ENCODE data around the gene CADM2. TPM values are rescaled to one million over a fixed set of nuclear protein-coding genes. Genes with fewer than 3 reads are reported as not detected.

CADM2 gene
- total RNA-seq, 1 donor, result under 0.01 TPM

DNA sequence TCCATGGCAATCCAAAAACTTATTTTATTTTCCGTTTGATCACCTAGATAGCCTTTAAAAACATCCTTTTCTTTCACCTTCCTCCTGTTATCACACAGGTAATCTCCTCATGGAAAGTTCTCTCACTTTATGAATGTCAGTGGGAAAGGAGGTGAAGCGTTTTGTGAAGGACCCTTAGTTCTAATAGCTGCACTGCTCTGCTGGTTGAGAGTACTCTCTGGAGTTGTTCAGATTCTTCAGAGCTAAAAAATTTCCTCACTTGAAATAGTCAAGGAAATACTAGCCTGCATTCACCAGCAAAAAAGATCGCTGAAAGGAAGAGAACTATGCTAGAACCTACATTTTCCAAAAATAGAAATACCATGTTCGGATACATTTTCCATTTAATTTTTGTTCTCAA lies 1097.2 kb downstream of the CADM2 start:
- no peak overlapping the region for H3K4me3 ChIP-seq (ENCODE audit: low read depth, low read length)
- DNase-seq (ENCODE audit: low read depth), result no peak
- TF ChIP-seq, protein P1, sequence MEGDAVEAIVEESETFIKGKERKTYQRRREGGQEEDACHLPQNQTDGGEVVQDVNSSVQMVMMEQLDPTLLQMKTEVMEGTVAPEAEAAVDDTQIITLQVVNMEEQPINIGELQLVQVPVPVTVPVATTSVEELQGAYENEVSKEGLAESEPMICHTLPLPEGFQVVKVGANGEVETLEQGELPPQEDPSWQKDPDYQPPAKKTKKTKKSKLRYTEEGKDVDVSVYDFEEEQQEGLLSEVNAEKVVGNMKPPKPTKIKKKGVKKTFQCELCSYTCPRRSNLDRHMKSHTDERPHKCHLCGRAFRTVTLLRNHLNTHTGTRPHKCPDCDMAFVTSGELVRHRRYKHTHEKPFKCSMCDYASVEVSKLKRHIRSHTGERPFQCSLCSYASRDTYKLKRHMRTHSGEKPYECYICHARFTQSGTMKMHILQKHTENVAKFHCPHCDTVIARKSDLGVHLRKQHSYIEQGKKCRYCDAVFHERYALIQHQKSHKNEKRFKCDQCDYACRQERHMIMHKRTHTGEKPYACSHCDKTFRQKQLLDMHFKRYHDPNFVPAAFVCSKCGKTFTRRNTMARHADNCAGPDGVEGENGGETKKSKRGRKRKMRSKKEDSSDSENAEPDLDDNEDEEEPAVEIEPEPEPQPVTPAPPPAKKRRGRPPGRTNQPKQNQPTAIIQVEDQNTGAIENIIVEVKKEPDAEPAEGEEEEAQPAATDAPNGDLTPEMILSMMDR (IDR thresholded peaks at IDR 0.05; ENCODE audit: insufficient read depth, low read depth, low read length), result no peak

DNA sequence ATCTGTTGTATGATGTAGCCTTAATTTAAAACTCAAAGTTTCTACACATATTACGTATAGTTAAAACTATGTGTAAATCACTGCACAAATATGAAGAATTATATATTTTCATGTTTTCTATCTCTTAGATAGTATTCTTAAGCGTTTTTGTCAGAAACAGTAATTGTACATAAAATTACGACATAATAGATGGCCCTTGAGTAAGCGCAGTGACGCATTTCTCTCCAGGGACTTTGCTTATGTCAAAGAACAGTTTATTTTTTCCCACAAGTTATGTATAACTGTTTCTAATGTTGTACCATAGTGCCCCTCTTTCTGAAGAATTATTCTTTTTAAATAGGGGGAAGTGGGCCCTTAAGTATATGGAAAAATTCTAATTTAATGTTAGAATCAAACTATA lies 1098.2 kb downstream of the CADM2 start:
- DNase-seq (ENCODE audit: low read depth), result no peak
- H3K4me3 ChIP-seq (ENCODE audit: low read depth, low read length), result no peak overlapping the region
- TF ChIP-seq, protein P1 (IDR thresholded peaks at IDR 0.05; ENCODE audit: insufficient read depth, low read depth, low read length), result no peak

DNA sequence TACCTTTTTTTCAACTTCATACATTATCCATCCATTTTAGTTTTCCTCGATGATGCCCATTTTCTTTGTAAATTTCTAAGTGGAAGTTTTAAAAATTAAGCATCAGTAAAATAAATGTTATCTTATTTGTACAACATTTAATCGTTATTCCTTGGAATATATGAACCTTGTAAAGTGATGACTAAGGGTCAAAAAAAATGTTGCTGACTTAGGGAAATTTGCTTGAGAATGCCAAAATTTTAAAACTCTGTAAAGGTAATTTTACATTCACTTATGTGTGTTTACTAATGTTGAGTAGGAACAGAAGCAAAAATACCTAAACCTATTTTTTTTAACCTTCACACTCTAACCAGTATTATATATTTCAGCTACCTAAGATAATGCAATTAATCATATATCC lies 1115.0 kb downstream of the CADM2 start:
- no peak for DNase-seq (ENCODE audit: low read depth)
- no peak overlapping the region for H3K4me3 ChIP-seq (ENCODE audit: low read depth, low read length)
- TF ChIP-seq, protein P1 (IDR thresholded peaks at IDR 0.05; ENCODE audit: insufficient read depth, low read depth, low read length), result no peak

DNA sequence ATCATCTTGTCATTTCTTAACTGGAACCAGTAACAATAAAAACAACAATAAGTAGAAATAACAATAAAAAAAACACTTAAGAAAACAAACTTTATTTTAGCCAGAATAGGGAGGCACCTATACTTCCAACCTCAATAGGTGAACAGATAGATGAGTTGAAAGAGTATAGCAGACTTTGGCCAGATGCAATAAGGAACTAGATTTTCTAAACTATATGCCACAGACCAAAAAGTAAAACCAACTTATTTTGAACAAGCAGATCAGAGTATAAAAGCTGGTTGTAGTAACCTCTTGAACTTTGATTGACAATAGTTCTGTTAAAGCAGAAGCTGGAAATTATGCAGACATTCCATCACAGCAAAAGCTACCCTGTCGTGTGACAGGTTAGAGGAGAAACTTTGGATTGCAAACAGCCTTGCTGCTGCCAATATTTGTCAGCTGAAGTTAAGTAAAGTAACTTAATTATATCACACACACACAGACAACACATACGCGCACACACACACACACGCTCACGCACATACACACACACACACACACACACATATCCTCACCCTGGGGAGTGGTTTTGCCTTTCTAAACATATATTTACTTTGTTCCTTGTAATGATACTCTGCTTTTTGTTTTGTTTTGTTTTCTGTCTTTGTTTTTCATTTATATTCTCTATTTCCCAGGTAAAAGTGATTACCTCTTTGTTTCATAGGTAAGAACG lies 1128.5 kb downstream of the CADM2 start:
- H3K4me3 ChIP-seq (ENCODE audit: low read depth, low read length), result no peak overlapping the region
- TF ChIP-seq, protein P1 (IDR thresholded peaks at IDR 0.05; ENCODE audit: insufficient read depth, low read depth, low read length), result no peak
- no peak for DNase-seq (ENCODE audit: low read depth)

DNA sequence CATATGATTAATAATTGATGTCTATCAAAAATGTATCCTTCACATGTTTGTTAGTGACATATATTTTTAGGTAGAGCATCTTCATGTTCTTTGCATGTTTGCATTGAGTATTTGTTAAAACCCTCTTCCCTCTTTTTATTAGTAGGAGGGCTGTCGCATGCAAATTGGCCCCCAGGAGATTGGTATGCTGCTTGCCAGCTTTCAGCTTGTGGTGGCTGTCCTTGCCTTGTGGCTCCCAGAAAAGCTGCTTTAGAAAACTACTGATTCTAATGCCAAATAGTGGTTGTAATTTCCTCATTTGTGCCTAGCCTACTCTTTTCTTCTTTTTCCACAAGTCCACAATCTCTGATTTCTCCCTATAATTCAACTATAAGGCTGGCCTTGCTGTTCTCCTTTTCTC lies 1145.4 kb downstream of the CADM2 start:
- H3K4me3 ChIP-seq (ENCODE audit: low read depth, low read length), result no peak overlapping the region
- DNase-seq (ENCODE audit: low read depth), result no peak
- TF ChIP-seq, protein P1 (IDR thresholded peaks at IDR 0.05; ENCODE audit: insufficient read depth, low read depth, low read length), result no peak

DNA sequence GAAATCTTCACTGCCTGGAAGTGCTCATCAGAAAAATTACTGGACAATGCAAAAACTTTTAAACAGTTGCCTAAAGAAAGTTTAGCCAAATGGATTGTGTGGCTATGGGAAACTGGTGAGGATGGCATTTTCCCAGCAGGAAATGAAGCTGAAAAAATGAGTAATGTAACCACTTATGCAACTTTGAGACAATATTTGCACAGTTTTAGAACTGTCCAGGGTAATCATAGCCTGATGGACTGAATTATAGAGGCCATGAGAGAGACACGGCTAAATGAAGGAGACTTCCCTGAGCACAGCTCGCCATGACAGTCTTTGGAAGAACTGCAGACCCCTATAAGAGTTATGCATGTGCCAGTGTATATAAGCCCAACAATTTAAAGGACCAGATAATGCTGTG lies 1150.6 kb downstream of the CADM2 start:
- DNase-seq (ENCODE audit: low read depth), result no peak
- TF ChIP-seq, protein P1 (IDR thresholded peaks at IDR 0.05; ENCODE audit: insufficient read depth, low read depth, low read length), result no peak
- no peak overlapping the region for H3K4me3 ChIP-seq (ENCODE audit: low read depth, low read length)

Small RNA genes lying within 50 kb of the gene (small RNA-seq; reads per million reads assigned to genes)
- gene MIR5688, result not detected

Data from fibroblast of villous mesenchyme (primary cell).